ENCODE data around the gene VDR.

Gene VDR

DNA sequence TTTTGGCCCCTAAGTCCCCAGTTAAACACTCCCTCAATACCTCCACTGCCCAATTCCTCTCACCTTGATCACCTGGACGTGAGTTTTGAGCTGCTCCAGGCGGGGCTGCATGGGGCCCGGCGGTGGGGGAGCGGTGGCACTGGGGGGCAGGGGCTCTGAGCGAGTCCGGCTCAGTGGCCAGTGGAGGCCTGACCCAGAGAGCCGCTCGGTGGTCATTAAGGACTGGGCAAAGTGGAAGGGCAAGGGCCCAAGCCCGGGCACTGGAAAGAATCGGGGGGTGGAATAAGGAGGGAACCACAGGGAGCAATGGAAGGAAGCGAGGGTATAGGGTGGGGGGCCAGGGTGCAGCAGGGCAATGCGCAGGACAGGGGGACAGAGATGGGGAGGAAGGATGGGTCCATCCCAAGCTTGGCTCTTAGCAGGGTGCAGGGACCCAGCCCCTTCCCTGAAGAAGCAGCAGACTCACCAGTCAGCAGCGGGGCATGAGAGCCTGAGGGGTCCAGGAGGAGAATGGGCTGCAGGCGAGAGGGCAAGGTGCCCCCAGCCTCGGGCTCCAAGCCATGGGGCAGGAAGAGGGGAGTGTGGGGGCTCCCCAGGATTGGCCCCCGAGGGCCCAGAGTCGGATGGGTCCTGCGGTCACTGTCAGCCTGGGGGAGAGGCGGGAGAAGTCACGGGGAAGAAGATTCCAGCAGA, 109.5 kb downstream of the VDR start:
- no peak for DNase-seq (ENCODE audit: low read depth)

DNA sequence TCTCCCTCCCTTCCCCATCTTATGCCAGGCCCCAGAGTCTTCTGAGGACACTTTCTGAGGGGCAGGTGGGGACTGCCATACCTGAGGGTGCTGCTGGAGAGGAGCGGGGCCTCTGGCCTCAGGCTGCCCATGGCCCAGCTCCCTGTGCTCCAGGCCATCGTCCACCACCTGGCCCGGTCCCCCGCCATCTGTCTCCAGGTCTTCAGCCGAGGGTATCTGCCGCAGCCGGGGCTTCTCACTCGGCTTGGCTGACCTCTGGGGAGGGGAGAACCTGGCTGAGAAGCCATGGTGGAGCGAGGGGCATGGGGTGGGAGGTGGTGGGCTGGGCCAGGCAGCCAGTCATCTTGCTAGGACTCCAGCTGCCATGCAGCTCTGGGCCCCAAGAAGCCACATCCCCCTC, 110.1 kb downstream of the VDR start:
- DNase-seq (ENCODE audit: low read depth): no peak

DNA sequence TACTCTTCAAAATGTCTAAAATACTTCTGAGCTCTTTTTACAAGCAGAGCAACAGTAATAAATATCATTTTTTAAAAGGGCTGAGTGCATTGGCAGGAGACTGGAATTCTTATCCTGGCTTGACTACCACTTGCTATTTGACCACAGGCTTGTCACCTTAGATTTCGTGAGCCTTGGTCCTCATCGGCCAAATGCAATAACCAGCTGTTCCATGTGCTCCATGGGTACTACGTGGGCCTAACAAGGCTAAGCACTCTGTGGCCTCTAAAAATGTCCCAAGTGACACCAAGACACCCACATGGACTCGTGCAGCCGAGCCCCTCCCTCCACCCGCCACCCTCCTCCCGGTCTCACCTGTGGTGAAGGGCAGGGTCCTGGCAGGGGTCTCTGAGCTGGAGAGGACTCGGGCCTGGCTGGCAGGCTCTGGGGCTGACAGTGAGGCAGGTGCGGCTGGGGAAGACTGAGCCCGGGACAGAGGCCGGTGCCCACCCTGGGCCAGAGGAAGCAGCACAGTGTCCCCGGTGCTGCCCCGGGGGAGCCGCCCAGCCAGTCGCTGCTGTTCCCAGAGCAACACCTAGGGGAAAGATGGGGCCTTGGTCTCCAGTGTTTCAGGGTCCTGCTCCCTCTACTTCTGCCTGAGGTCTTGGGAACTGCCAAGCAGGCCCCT, 111.6 kb downstream of the VDR start:
- DNase-seq (ENCODE audit: low read depth): no peak

DNA sequence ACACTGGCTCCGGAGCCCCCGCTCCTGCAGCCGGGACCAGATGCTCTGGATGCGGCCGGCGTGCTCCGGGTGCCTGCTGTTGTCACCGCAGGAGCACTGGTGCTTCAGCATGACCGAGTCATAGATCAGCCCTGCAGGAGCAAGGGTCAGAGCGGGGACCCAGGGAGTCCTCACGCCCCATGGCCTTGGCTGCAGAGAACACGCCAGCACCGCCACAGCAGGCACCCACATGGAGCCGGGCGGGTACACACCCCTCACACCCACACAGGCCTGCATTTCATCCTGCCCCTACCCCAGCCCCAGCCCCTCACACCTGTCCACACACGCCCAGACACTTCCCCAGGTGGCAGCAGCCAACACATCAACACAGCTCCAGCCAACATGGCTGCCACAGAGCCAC, 112.9 kb downstream of the VDR start:
- DNase-seq (ENCODE audit: low read depth): no peak

All from HS-27A (cell line).